Smooth muscle cell (in vitro differentiated cells): ENCODE data around the gene SNRNP200. TPM values are rescaled to one million over a fixed set of nuclear protein-coding genes. Genes with fewer than 3 reads are reported as not detected.
"Not testable (repeated sequence)": the region's sequence is repeated elsewhere in the genome, so short reads cannot be mapped to it uniquely, and the experiment has no call there.

ENCODE experiments used
- DNase-seq: peaks from one replicate; lab custom pipeline; 2025; ENCODE audit not compliant: unreplicated experiment; lab: John Stamatoyannopoulos, UW
- H2AFZ ChIP-seq: fragments of 200-600 bp; sonication (generic); 2 replicates; pipeline ENCODE4 v1.6.0; 2016; ENCODE audit warnings: antibody characterized with exemption, low read depth, mild to moderate bottlenecking
- H3F3A ChIP-seq: fragments of 200-600 bp; sonication (generic); 2 replicates; pipeline ENCODE4 v1.6.0; 2017; ENCODE audit warnings: antibody characterized with exemption, low read depth
- H3K27ac ChIP-seq: fragments of 200-600 bp; sonication (generic); 2 replicates; pipeline ENCODE4 v1.5.1; 2016; ENCODE audit warnings: low read depth, mild to moderate bottlenecking
- H3K27me3 ChIP-seq: fragments of 200-600 bp; sonication (generic); 2 replicates; pipeline ENCODE4 v1.6.1; 2016; ENCODE audit warnings: low read depth, mild to moderate bottlenecking
- H3K36me3 ChIP-seq: fragments of 200-600 bp; sonication (generic); 2 replicates; pipeline ENCODE4 v1.5.1; 2016; ENCODE audit warnings: low read depth
- H3K4me1 ChIP-seq: fragments of 200-600 bp; sonication (generic); 2 replicates; pipeline ENCODE4 v1.5.1; 2016; ENCODE audit warnings: low read depth
- H3K4me2 ChIP-seq: fragments of 200-600 bp; sonication (generic); 2 replicates; pipeline ENCODE4 v1.6.0; 2016; ENCODE audit warnings: mild to moderate bottlenecking
- H3K4me3 ChIP-seq: fragments of 200-600 bp; sonication (generic); 2 replicates; pipeline ENCODE4 v1.5.1; 2016; ENCODE audit warnings: mild to moderate bottlenecking
- H3K79me2 ChIP-seq: fragments of 200-600 bp; sonication (generic); 2 replicates; pipeline ENCODE4 v1.6.0; 2016; ENCODE audit warnings: low read depth, mild to moderate bottlenecking
- H3K9ac ChIP-seq: fragments of 200-600 bp; sonication (generic); 2 replicates; pipeline ENCODE4 v1.6.0; 2016; ENCODE audit warnings: low read depth
- H3K9me3 ChIP-seq: fragments of 200-600 bp; sonication (generic); replicated peaks from 2 replicates; pipeline ENCODE4 v1.5.1; 2016; ENCODE audit warnings: low read depth
- H4K20me1 ChIP-seq: fragments of 200-600 bp; sonication (generic); 2 replicates; pipeline ENCODE4 v1.6.0; 2016; ENCODE audit warnings: low read depth
- WGBS: methylation state at CpG from one replicate; pipeline ENCODE4 v1.1.7; 2016; ENCODE audit warnings: low lambda C conversion rate; 5-methylcytosine and 5-hydroxymethylcytosine counted together
- polyA plus RNA-seq: library from polyadenylated mRNA; unstranded; fragments of >200 nt; fragmentation: Nextera tagmentation; extraction: Ambion mirVana; gene quantifications from 2 replicates; pipeline ENCODE4 v1.2.1, GENCODE V29; 2016
- total RNA-seq: library from RNA; depleted of rRNA; stranded (reverse); fragments of >200 nt; gene quantifications from 2 replicates; pipeline ENCODE4 v1.2.3, GENCODE V29; 2014
- TF ChIP-seq, protein P1 (sequence below): fragments of 200-600 bp; sonication (generic); IDR thresholded peaks from 2 replicates; pipeline ENCODE4 v1.5.1; 2017; ENCODE audit warnings: borderline replicate concordance, mild to moderate bottlenecking, antibody characterized with exemption; ENCODE audit not compliant: insufficient read depth, poor library complexity, severe bottlenecking

SNRNP200 gene
- total and polyA plus RNA-seq, 2 experiments from 2014 or later = 49.5 to 54.1 TPM

DNA sequence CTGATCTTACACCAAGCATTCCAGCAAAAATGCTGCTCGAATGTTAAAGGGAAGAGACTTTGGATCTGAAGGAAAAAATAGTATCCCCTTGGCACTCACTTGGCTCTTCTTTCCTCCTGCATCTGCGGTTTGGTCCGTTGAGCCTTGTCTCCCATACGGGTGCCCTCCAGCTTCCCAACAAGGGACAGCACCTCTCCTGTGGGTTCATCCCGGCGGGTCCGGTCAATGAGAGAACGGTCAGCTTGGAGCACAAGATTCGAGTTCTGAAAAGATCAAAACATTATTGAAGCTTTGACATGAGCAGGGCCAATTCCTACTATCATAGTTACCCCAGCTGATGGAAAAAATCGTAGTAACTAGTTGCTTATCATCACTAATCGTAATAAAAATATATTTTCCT, 740 bp downstream of the SNRNP200 start:
- Histone ChIP-seq H2AFZ (peak overlapping the region; percentile 92), H3K4me2 (peak overlapping the region; percentile 84), H3K79me2 (peaks cover 27% of the 10 kb centered on the region), H3K27me3 (no peaks in the 10 kb centered on the region), H3K9ac (peak overlapping the region; percentile 87), H3K4me1 (peaks cover 13% of the 10 kb centered on the region), H3K4me3 (peak overlapping the region; percentile 98), H3K9me3 (no peaks in the 10 kb centered on the region), H3K36me3 (peaks cover 29% of the 10 kb centered on the region), H4K20me1 (peaks cover 32% of the 10 kb centered on the region), H3F3A (no peaks in the 10 kb centered on the region), H3K27ac (peak overlapping the region; percentile 59)
- 67% methylated on average over 11 of the region's 11 CpGs for WGBS
- DNase-seq = no peak
- TF ChIP-seq, protein P1, sequence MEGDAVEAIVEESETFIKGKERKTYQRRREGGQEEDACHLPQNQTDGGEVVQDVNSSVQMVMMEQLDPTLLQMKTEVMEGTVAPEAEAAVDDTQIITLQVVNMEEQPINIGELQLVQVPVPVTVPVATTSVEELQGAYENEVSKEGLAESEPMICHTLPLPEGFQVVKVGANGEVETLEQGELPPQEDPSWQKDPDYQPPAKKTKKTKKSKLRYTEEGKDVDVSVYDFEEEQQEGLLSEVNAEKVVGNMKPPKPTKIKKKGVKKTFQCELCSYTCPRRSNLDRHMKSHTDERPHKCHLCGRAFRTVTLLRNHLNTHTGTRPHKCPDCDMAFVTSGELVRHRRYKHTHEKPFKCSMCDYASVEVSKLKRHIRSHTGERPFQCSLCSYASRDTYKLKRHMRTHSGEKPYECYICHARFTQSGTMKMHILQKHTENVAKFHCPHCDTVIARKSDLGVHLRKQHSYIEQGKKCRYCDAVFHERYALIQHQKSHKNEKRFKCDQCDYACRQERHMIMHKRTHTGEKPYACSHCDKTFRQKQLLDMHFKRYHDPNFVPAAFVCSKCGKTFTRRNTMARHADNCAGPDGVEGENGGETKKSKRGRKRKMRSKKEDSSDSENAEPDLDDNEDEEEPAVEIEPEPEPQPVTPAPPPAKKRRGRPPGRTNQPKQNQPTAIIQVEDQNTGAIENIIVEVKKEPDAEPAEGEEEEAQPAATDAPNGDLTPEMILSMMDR = no peak

DNA sequence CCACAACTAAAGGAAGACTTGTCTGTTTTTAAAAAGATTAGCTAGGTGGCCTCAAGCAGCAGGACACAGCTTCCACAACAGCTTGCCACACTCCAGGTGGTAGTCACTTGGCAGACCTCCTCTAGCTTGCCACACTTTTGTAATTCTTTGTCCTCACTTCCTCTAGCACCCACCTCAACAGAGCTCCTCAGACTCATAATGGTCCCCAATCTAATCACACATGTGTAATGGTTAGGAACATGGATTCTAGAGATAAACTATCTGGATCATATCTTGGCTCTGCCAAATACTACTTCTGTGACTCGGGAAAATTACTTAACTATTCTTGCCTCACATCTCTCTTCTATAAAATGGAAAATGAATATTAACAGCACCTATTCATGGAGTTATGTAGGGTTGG, 3.5 kb downstream of the SNRNP200 start:
- no peak for DNase-seq
- WGBS = 100% methylated on average over 1 of the region's 1 CpG
- Histone ChIP-seq H3K4me3 (no peak overlapping the region), H3F3A (no peaks in the 10 kb centered on the region), H4K20me1 (peaks cover 33% of the 10 kb centered on the region), H3K9me3 (no peaks in the 10 kb centered on the region), H3K27me3 (no peaks in the 10 kb centered on the region), H3K4me1 (peaks cover 13% of the 10 kb centered on the region), H3K27ac (no peak overlapping the region), H3K9ac (no peak overlapping the region), H3K36me3 (peaks cover 41% of the 10 kb centered on the region), H3K79me2 (peaks cover 27% of the 10 kb centered on the region), H2AFZ (no peak overlapping the region), H3K4me2 (no peak overlapping the region)
- TF ChIP-seq, protein P1 = no peak

GRCh38 chr2:96296925-96297324, 8.4 kb downstream of the SNRNP200 start:
- no peaks in the 10 kb centered on the region for H3K27me3 ChIP-seq
- no peak for DNase-seq
- no peaks in the 10 kb centered on the region for H3K9me3 ChIP-seq
- no peaks in the 10 kb centered on the region for H3K79me2 ChIP-seq
- WGBS = 100% methylated on average over 5 of the region's 5 CpGs
- H3K4me1 ChIP-seq = no peaks in the 10 kb centered on the region
- H3F3A ChIP-seq = no peaks in the 10 kb centered on the region
- H3K27ac ChIP-seq = no peak overlapping the region
- peaks cover 15% of the 10 kb centered on the region for H4K20me1 ChIP-seq
- H3K4me3 ChIP-seq = no peak overlapping the region
- peaks cover 50% of the 10 kb centered on the region for H3K36me3 ChIP-seq
- no peak overlapping the region for H3K9ac ChIP-seq
- TF ChIP-seq, protein P1 = no peak
- H3K4me2 ChIP-seq = no peak overlapping the region
- no peak overlapping the region for H2AFZ ChIP-seq

DNA sequence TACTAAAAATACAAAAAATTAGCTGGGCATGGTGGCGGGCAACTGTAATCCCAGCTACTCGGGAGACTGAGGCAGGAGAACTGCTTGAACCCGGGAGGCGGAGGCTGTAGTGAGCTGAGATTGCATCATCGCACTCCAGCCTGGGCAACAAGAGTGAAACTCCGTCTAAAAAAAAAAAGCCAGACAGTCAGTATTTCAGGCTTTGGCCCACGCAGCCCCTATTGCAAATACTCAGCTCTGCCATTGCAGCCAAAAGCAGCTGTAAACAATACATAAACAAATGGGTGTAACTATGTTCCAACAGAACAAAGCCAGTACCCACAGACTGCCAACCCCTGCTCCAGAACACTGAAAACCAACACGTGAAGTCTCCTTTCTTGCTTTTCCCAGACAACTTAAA, 11.1 kb downstream of the SNRNP200 start:
- not testable (repeated sequence) for H2AFZ ChIP-seq, H3K79me2 ChIP-seq, H3K4me1 ChIP-seq, H3K9ac ChIP-seq, H4K20me1 ChIP-seq, H3K4me3 ChIP-seq, H3K4me2 ChIP-seq, H3K27me3 ChIP-seq, H3F3A ChIP-seq, H3K27ac ChIP-seq, DNase-seq, H3K9me3 ChIP-seq
- peaks cover 39% of the 10 kb centered on the region for H3K36me3 ChIP-seq
- over 99% methylated on average over 8 of the region's 8 CpGs for WGBS
